AG04450 (cell line): Measurements from ENCODE around the gene CDC42BPB. TPM values are rescaled to one million over a fixed set of nuclear protein-coding genes. Genes with fewer than 3 reads are reported as not detected.

Experiments used
- CTCF ChIA-PET: fragments of 300-600, 350-600 bp; formaldehyde crosslinking; extraction: SDS; loops from one replicate; lab custom pipeline; 2022; ENCODE audit warnings: antibody characterized with exemption, inconsistent platforms; lab: Charles Lee
- POLR2A ChIA-PET: fragments of 350-600 bp; formaldehyde crosslinking; extraction: SDS; loops from one replicate; lab custom pipeline; 2021; ENCODE audit warnings: antibody characterized with exemption, inconsistent platforms; lab: Yijun Ruan, JAX
- DNase-seq: peaks from one replicate; pipeline ENCODE4 v3.0.0-alpha.2; 2011; ENCODE audit warnings: low read depth, low spot score
- H3K27ac ChIP-seq: one replicate; pipeline ENCODE4 v1.5.1; 2012; ENCODE audit warnings: low read depth, low read length, control low read depth
- H3K27me3 ChIP-seq: one replicate; pipeline ENCODE4 v1.6.0; 2012; ENCODE audit warnings: low read length; ENCODE audit not compliant: control insufficient read depth, insufficient read depth
- H3K4me3 ChIP-seq: 2 replicates; pipeline ENCODE4 v1.5.1; 2011; ENCODE audit warnings: mild to moderate bottlenecking, low read depth, low read length, control low read depth
- H3K9me3 ChIP-seq: 2 replicates; pipeline ENCODE4 v1.5.1; 2012; ENCODE audit warnings: low read length; ENCODE audit not compliant: control insufficient read depth, insufficient read depth
- polyA plus RNA-seq: library from polyadenylated mRNA; depleted of rRNA; stranded (reverse); fragments of >200 nt; gene quantifications from 2 replicates; pipeline ENCODE4 v1.2.3, GENCODE V29; 2011
- TF ChIP-seq, protein P1 (sequence below): IDR thresholded peaks from 2 replicates; pipeline ENCODE4 v1.5.1; 2011; ENCODE audit warnings: low read depth, low read length, control low read depth, inconsistent platforms

CDC42BPB gene
- polyA plus RNA-seq, 1 experiment, result 57.0 TPM

DNA sequence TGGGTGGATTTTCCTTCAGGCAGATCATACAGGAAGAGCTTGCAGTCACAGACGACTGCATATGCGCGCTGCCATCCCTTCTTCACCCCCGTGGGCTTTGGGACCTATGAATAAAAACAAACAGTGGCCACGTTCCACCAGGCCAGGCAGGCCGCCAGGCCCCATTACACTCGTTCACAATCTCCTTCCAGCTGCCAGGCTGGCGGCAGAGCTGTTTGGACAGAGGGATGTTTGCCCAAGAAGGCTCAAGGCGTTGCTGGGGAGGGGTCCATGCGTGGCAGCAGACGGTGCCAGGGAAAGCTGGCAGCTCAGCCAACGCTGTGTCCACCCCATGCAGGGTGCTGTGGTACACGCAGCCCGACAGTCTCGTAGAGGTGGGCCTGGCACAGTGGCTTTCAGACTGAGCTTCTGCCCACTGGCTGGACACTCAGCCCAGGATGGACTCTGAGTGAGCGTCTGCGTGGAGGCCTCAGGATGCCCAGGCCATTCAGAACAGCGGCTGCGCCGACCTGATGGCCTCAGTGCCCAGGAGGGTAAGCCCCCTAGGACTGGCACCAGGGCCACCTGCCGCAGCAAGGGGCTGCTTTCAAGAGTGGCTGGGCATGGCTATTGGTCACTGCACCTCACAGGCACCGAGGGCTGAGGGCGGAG lies 107.4 kb downstream of the CDC42BPB start:
- no peak overlapping the region for H3K4me3 ChIP-seq
- no peaks in the 10 kb centered on the region for H3K27me3 ChIP-seq
- ChIA-PET POLR2A (no interaction called here), CTCF (interaction anchor here (1.0 to 1.6 kb wide), 2 partner anchors 176 to 255 kb away, joined by 7 read pairs; no protein-coding TSS in a partner anchor)
- TF ChIP-seq, protein P1, sequence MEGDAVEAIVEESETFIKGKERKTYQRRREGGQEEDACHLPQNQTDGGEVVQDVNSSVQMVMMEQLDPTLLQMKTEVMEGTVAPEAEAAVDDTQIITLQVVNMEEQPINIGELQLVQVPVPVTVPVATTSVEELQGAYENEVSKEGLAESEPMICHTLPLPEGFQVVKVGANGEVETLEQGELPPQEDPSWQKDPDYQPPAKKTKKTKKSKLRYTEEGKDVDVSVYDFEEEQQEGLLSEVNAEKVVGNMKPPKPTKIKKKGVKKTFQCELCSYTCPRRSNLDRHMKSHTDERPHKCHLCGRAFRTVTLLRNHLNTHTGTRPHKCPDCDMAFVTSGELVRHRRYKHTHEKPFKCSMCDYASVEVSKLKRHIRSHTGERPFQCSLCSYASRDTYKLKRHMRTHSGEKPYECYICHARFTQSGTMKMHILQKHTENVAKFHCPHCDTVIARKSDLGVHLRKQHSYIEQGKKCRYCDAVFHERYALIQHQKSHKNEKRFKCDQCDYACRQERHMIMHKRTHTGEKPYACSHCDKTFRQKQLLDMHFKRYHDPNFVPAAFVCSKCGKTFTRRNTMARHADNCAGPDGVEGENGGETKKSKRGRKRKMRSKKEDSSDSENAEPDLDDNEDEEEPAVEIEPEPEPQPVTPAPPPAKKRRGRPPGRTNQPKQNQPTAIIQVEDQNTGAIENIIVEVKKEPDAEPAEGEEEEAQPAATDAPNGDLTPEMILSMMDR, result no peak
- DNase-seq, result no peak
- H3K9me3 ChIP-seq, result no peaks in the 10 kb centered on the region; the same call in 1 of the 2 replicates
- no peak overlapping the region for H3K27ac ChIP-seq

DNA sequence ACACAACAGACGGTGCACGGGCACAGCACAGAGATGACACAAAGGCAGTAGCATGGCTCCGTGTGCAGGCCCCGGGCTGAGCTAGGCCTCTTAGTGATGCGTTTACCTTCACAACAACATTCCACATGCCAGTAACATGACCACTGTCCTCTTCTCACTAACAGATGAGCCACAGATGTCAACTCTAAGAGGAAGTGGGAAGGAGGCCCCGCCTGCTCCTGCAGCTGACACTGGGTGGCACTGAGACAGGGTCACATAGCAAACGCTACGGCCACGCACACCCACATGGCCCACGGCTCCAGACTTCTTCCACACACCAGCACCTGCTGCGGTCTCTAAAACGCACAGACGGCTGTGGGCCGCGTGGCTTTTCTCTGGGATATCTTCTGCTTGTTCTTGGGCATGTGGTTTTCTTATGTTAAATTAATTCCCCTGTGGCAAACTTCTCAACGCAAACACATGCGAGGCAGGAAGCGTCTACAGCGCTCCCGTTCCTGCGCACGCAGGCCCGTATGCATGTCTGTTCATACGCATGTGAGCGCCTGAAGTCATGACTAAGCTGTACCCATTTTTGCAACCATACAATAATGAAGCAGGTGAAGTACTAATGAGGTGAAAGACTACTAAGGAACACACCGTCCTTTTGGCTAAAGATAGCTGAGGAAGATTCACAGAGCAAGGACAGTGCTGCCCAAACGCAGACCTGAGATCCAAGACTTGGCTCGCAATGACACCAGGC lies 108.1 kb downstream of the CDC42BPB start:
- H3K4me3 ChIP-seq, result no peak overlapping the region
- CTCF ChIA-PET, result interaction anchor here (1.0 to 1.6 kb wide), 2 partner anchors 175 to 255 kb away, joined by 7 read pairs; no protein-coding TSS in a partner anchor

DNA sequence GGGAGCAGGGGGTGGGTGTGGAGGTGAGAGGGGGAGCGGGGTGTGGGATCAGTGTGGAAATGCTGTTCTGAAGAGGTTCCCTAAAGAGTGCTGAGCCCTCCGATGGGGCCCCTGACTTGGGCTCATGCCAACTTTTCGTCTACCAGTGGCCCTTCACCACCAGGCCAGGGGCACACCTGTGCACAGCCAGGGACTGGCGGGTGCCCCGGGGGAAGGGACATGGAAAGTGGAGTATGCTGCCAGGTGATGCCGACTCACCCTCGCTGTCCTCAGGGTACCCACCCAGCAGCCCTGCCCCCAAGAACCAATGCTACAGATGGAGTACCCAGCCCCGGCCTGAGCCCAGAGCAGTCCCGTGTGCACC lies 108.7 kb downstream of the CDC42BPB start:
- no peak overlapping the region for H3K27ac ChIP-seq
- H3K4me3 ChIP-seq, result no peak overlapping the region
- CTCF ChIA-PET, result no interaction called here
- TF ChIP-seq, protein P1, result no peak
- POLR2A ChIA-PET, result no interaction called here
- H3K27me3 ChIP-seq, result no peaks in the 10 kb centered on the region
- no peak for DNase-seq
- no peaks in the 10 kb centered on the region; the same call in 1 of the 2 replicates for H3K9me3 ChIP-seq

More for the DNA sequence above, 108.1 kb downstream of the CDC42BPB start:
- H3K27ac ChIP-seq, result no peak overlapping the region
- no peaks in the 10 kb centered on the region for H3K27me3 ChIP-seq
- TF ChIP-seq, protein P1, result no peak
- no peak for DNase-seq
- H3K9me3 ChIP-seq, result no peaks in the 10 kb centered on the region; the same call in 1 of the 2 replicates
- POLR2A ChIA-PET, result no interaction called here

DNA sequence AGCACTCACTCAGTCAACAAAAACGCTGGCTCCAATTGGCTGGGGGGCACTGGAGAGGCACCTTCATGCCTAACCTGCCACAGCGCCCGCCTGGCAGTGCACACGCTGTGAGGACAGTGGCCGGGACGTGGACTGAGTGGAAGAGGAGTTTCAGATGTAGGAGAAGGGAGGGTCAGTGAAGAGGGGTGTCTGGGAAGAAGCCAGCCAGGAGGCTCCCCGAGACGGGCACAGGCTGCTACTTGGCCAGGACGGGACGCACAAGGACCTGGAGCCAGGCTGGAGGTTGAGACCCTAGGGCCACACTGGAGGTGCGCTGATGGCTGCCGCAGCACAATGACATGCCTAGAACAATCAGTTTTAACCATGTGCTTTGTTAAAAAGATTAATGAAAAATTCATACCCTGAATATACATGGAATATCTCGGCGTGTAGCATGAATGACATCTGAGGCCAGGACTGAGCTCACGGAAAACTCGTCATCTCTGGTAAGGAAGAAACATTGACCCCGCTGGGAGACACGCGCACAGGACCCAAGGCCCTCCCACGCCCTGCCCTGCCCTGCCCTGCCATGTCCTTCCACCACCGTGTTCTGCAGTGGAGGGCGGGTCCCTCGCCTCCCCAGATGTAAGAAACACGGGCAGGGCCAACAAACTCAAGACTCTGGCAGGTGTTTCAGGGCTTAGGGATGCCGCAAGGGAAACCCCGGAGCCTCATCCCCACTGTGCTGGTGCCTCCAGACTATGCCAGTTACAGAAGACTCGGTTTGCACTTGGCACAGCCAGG lies 109.8 kb downstream of the CDC42BPB start:
- TF ChIP-seq, protein P1, result no peak
- no peak for DNase-seq
- Histone ChIP-seq H3K27ac (no peak overlapping the region), H3K9me3 (no peaks in the 10 kb centered on the region; the same call in 1 of the 2 replicates), H3K4me3 (no peak overlapping the region), H3K27me3 (no peaks in the 10 kb centered on the region)
- CTCF ChIA-PET, result no interaction called here
- POLR2A ChIA-PET, result no interaction called here
